Naive thymus-derived CD4-positive, alpha-beta T cell (primary cell): Measurements from ENCODE around the gene MMS22L. TPM values are rescaled to one million over a fixed set of nuclear protein-coding genes. Genes with fewer than 3 reads are reported as not detected.

Source experiments
- ATAC-seq: fragments of 150-1000 bp; cut with Tn5 transposase; 2 replicates; pipeline ENCODE4 v1.10.0; 2021; ENCODE audit warnings: mild to moderate bottlenecking, moderate library complexity
- CTCF ChIA-PET: fragments of 350-600 bp; sonication (Branson Sonifier 250); formaldehyde crosslinking; loops from one replicate; lab custom pipeline; 2021; ENCODE audit warnings: antibody characterized with exemption; lab: Charles Lee
- POLR2A ChIA-PET: fragments of 350-600 bp; sonication (Branson Sonifier 250); formaldehyde crosslinking; loops from one replicate; lab custom pipeline; 2021; ENCODE audit warnings: antibody characterized with exemption, inconsistent platforms; lab: Charles Lee
- DNase-seq, 9 donors: peaks; one replicate each; pipeline versions ENCODE4 v3.0.0 to v3.0.0-alpha.2; 2020 to 2022; ENCODE audit warnings: mixed read lengths in 1 of 9
- H3K27ac ChIP-seq: one replicate; pipeline ENCODE4 v1.7.0; 2013; ENCODE audit warnings: mild to moderate bottlenecking, low read depth, low read length, moderate library complexity
- H3K27me3 ChIP-seq, 2 donors: one replicate each; pipeline ENCODE4 v1.7.0; 2013; ENCODE audit warnings: low read length in 2 of 2, mild to moderate bottlenecking in 2 of 2, moderate library complexity in 2 of 2; ENCODE audit not compliant: control insufficient read depth in 2 of 2, insufficient read depth in 2 of 2
- H3K36me3 ChIP-seq, 3 experiments: 1 replicate in 2 of 3; 2 replicates in 1 of 3; pipeline ENCODE4 v1.7.0; 2013; ENCODE audit warnings: low read length in 3 of 3, mild to moderate bottlenecking in 3 of 3, moderate library complexity in 1 of 3; ENCODE audit not compliant: insufficient read depth in 3 of 3, control insufficient read depth in 2 of 3
- H3K4me1 ChIP-seq, 2 donors: one replicate each; pipeline ENCODE4 v1.7.0; 2013; ENCODE audit warnings: low read length in 2 of 2, mild to moderate bottlenecking in 2 of 2, moderate library complexity in 1 of 2; ENCODE audit not compliant: control insufficient read depth in 2 of 2, insufficient read depth in 2 of 2
- H3K4me3 ChIP-seq: 2 replicates; pipeline ENCODE4 v1.7.0; 2013; ENCODE audit warnings: mild to moderate bottlenecking, low read length
- H3K9me3 ChIP-seq, 3 experiments: 1 replicate in 2 of 3; 2 replicates in 1 of 3; pipeline ENCODE4 v1.7.0; 2013; ENCODE audit warnings: low read length in 3 of 3; ENCODE audit not compliant: control insufficient read depth in 2 of 3
- H3K27ac Mint-ChIP-seq, 9 donors: one replicate each; pipeline ENCODE4 v1.8.0; 2020 to 2022; ENCODE audit warnings: mixed read lengths in 9 of 9, mild to moderate bottlenecking in 8 of 9, moderate library complexity in 5 of 9, inconsistent platforms in 2 of 9
- H3K27me3 Mint-ChIP-seq, 5 donors: one replicate each; pipeline ENCODE4 v1.8.0; 2021 to 2022; ENCODE audit warnings: mixed read lengths in 5 of 5, mild to moderate bottlenecking in 1 of 5
- H3K36me3 Mint-ChIP-seq, 5 donors: one replicate each; pipeline ENCODE4 v1.8.0; 2020 to 2022; ENCODE audit warnings: mixed read lengths in 5 of 5, mild to moderate bottlenecking in 3 of 5, inconsistent platforms in 1 of 5
- H3K4me1 Mint-ChIP-seq, 7 donors: one replicate each; pipeline ENCODE4 v1.8.0; 2020 to 2022; ENCODE audit warnings: mixed read lengths in 7 of 7, mild to moderate bottlenecking in 3 of 7, inconsistent platforms in 1 of 7
- H3K4me3 Mint-ChIP-seq, 10 donors: one replicate each; pipeline ENCODE4 v1.8.0; 2020 to 2022; ENCODE audit warnings: mild to moderate bottlenecking in 10 of 10, mixed read lengths in 10 of 10, moderate library complexity in 6 of 10, inconsistent platforms in 2 of 10
- H3K9me3 Mint-ChIP-seq, 11 donors: one replicate each; pipeline ENCODE4 v1.8.0; 2020 to 2022; ENCODE audit warnings: mixed read lengths in 11 of 11, mild to moderate bottlenecking in 4 of 11, inconsistent platforms in 1 of 11, moderate library complexity in 1 of 11
- intact Hi-C, 2 donors: fragments of 100-400 bp; cut with micrococcal nuclease; formaldehyde crosslinking; loops; one replicate each; pipeline ENCODE4 v1.15.1; 2023
- polyA plus RNA-seq, 2 donors: library from polyadenylated mRNA; unstranded; fragments of 300-500 nt; fragmentation: Illumina TruSeq; gene quantifications; one replicate each; pipeline ENCODE4 v1.2.3, GENCODE V29; 2021
- total RNA-seq, 6 experiments: library from RNA in 5 of 6; stranded (reverse) in 5 of 6; gene quantifications; 1 replicate in 5 of 6; 2 replicates in 1 of 6; pipeline ENCODE4 v1.2.3 and lab custom pipeline; 2021 to 2026

Gene MMS22L
- total and polyA plus RNA-seq, 7 experiments from 2014 or later = 4.0 to 48.1 (median 12.1) TPM

DNA sequence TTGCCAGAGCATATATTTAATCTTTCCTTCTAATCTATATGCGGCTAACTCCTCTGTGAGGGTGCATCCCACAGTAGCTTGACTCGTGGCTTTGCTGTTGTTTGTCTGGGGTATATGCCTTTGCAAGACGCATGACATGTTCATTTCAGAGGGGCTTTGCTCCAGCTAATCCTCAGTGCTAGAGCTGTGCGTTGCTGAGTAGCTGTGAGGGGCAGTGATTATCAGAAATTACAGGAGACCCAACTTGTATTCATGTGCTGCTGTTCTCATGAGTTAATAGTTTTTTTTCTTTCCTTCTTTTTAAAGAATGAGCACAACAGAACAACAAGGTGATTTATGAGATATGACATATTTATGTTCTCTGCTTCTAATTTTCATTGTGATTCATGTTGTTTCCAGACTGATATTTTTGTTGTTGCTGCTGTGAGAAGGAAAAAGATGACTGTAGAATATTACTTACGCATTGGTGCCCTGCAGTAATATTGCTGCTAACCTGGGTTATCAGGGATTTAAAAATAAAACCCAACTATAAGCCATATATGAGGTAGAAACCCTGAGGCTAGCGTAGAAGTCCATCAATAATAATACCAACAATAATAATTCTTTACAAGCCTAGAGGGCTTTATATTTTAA lies 190.2 kb downstream of the MMS22L start:
- CTCF ChIA-PET = no interaction called here
- peaks cover 0 to 5% (median 0%) of the 10 kb centered on the region in 5 donors for H3K36me3 Mint-ChIP-seq

More for the DNA sequence above, 190.2 kb downstream of the MMS22L start:
- Mint-ChIP-seq H3K9me3 (no peaks in the 10 kb centered on the region), H3K4me3 (no peak overlapping the region), H3K27ac (no peak overlapping the region), H3K27me3 (no peaks in the 10 kb centered on the region), H3K4me1 (peaks cover 0 to 4% (median 0%) of the 10 kb centered on the region in 7 donors)
- Histone ChIP-seq H3K9me3 (no peaks in the 10 kb centered on the region), H3K27ac (no peak overlapping the region), H3K4me1 (no peaks in the 10 kb centered on the region), H3K36me3 (no peaks in the 10 kb centered on the region), H3K4me3 (no peak overlapping the region), H3K27me3 (no peaks in the 10 kb centered on the region)
- intact Hi-C loops = no loop called here
- DNase-seq (no peak), ATAC-seq (no peak)
- POLR2A ChIA-PET = no interaction called here
